Measurements from ENCODE around the gene KCNG3.

Gene KCNG3

GRCh38 chr2:42495234-42495581 lies 1.4 kb upstream of the KCNG3 start:
- Mint-ChIP-seq H3K9me3 (no peaks in the 10 kb centered on the region), H3K4me3 (peak overlapping the region; percentile 91 to 93), H3K4me1 (peaks cover 15% of the 10 kb centered on the region), H3K27me3 (peaks cover 12% of the 10 kb centered on the region), H3K27ac (no peak overlapping the region)
- no peak for DNase-seq
- ATAC-seq = no peak

- H3K27ac Mint-ChIP-seq = no peak overlapping the region
- peak; percentile 67 for ATAC-seq
- DNase-seq = peak; percentile 69 to 79
- peaks cover 15% of the 10 kb centered on the region for H3K4me1 Mint-ChIP-seq
- no peaks in the 10 kb centered on the region for H3K9me3 Mint-ChIP-seq
- peak overlapping the region; percentile 91 to 93 for H3K4me3 Mint-ChIP-seq
- peaks cover 12% of the 10 kb centered on the region for H3K27me3 Mint-ChIP-seq
Observed at GRCh38 chr2:42494355-42495233, 812 bp upstream of the KCNG3 start.

- ATAC-seq = peak; percentile 54
- H3K27ac Mint-ChIP-seq = no peak overlapping the region
Observed at GRCh38 chr2:42492691-42493467, 903 bp downstream of the KCNG3 start.

GRCh38 chr2:42488297-42488696 lies 5.5 kb downstream of the KCNG3 start:
- H3K4me1 Mint-ChIP-seq = no peaks in the 10 kb centered on the region
- H3K27me3 Mint-ChIP-seq = peaks cover 11% of the 10 kb centered on the region
- H3K4me3 Mint-ChIP-seq = no peak overlapping the region
- DNase-seq (no peak), ATAC-seq (no peak)
- no peak overlapping the region for H3K27ac Mint-ChIP-seq
- no peaks in the 10 kb centered on the region for H3K9me3 Mint-ChIP-seq

More at GRCh38 chr2:42492691-42493467, 903 bp downstream of the KCNG3 start:
- Mint-ChIP-seq H3K4me3 (peak overlapping the region; percentile 72 to 76), H3K9me3 (no peaks in the 10 kb centered on the region), H3K27me3 (peaks cover 12% of the 10 kb centered on the region), H3K4me1 (peaks cover 15% of the 10 kb centered on the region)
- peak; percentile 59 to 63 for DNase-seq

- Mint-ChIP-seq H3K9me3 (no peaks in the 10 kb centered on the region), H3K27ac (no peak overlapping the region), H3K27me3 (no peaks in the 10 kb centered on the region), H3K4me3 (no peak overlapping the region), H3K4me1 (no peaks in the 10 kb centered on the region)
- no peak for DNase-seq
- ATAC-seq = no peak
Observed at GRCh38 chr2:42486145-42486906, 7.5 kb downstream of the KCNG3 start.

- Mint-ChIP-seq H3K4me3 (no peak overlapping the region), H3K27ac (no peak overlapping the region), H3K9me3 (no peaks in the 10 kb centered on the region), H3K4me1 (no peaks in the 10 kb centered on the region), H3K27me3 (no peaks in the 10 kb centered on the region)
- DNase-seq (no peak), ATAC-seq (no peak)
Observed at GRCh38 chr2:42480402-42480801, 13.4 kb downstream of the KCNG3 start.

GRCh38 chr2:42474765-42475454 lies 18.9 kb downstream of the KCNG3 start:
- DNase-seq (no peak), ATAC-seq (no peak)
- H3K4me3 Mint-ChIP-seq = no peak overlapping the region
- no peaks in the 10 kb centered on the region for H3K4me1 Mint-ChIP-seq
- H3K27me3 Mint-ChIP-seq = no peaks in the 10 kb centered on the region
- no peaks in the 10 kb centered on the region for H3K9me3 Mint-ChIP-seq
- H3K27ac Mint-ChIP-seq = no peak overlapping the region

GRCh38 chr2:42470706-42471105 lies 23.1 kb downstream of the KCNG3 start:
- no peak for DNase-seq
- ATAC-seq = no peak
- Mint-ChIP-seq H3K9me3 (no peaks in the 10 kb centered on the region), H3K4me3 (no peak overlapping the region), H3K27ac (peak overlapping the region; percentile 34 to 81), H3K4me1 (no peaks in the 10 kb centered on the region), H3K27me3 (no peaks in the 10 kb centered on the region)

- DNase-seq (no peak), ATAC-seq (no peak)
- H3K27me3 Mint-ChIP-seq = no peaks in the 10 kb centered on the region
Observed at GRCh38 chr2:42464631-42465030, 29.2 kb downstream of the KCNG3 start.

GRCh38 chr2:42463570-42463969 lies 30.2 kb downstream of the KCNG3 start:
- Mint-ChIP-seq H3K27me3 (no peaks in the 10 kb centered on the region), H3K4me1 (no peaks in the 10 kb centered on the region), H3K27ac (peak overlapping the region in 1 of 2 donors; percentile 75), H3K4me3 (no peak overlapping the region), H3K9me3 (no peaks in the 10 kb centered on the region)
- ATAC-seq (no peak), DNase-seq (no peak)

More at GRCh38 chr2:42464631-42465030, 29.2 kb downstream of the KCNG3 start:
- Mint-ChIP-seq H3K4me3 (no peak overlapping the region), H3K27ac (no peak overlapping the region), H3K9me3 (no peaks in the 10 kb centered on the region), H3K4me1 (no peaks in the 10 kb centered on the region)

- H3K27ac Mint-ChIP-seq = peak overlapping the region in 1 of 2 donors; percentile 51
- H3K9me3 Mint-ChIP-seq = no peaks in the 10 kb centered on the region
- DNase-seq = no peak
- no peak overlapping the region for H3K4me3 Mint-ChIP-seq
- H3K4me1 Mint-ChIP-seq = no peaks in the 10 kb centered on the region
- H3K27me3 Mint-ChIP-seq = peaks cover 6% of the 10 kb centered on the region
- no peak for ATAC-seq
Observed at GRCh38 chr2:42459296-42459695, 34.5 kb downstream of the KCNG3 start.

- H3K27me3 Mint-ChIP-seq = peaks cover 6% of the 10 kb centered on the region
- no peak overlapping the region for H3K27ac Mint-ChIP-seq
- no peaks in the 10 kb centered on the region for H3K4me1 Mint-ChIP-seq
Observed at GRCh38 chr2:42458396-42458795, 35.4 kb downstream of the KCNG3 start.

GRCh38 chr2:42457011-42457410 lies 36.8 kb downstream of the KCNG3 start:
- H3K27ac Mint-ChIP-seq = no peak overlapping the region
- H3K9me3 Mint-ChIP-seq = no peaks in the 10 kb centered on the region
- H3K4me3 Mint-ChIP-seq = no peak overlapping the region
- ATAC-seq (no peak), DNase-seq (no peak)
- H3K27me3 Mint-ChIP-seq = peaks cover 6% of the 10 kb centered on the region
- H3K4me1 Mint-ChIP-seq = no peaks in the 10 kb centered on the region

More at GRCh38 chr2:42458396-42458795, 35.4 kb downstream of the KCNG3 start:
- Mint-ChIP-seq H3K9me3 (no peaks in the 10 kb centered on the region), H3K4me3 (no peak overlapping the region)
- DNase-seq (no peak), ATAC-seq (no peak)

GRCh38 chr2:42456126-42456839 lies 37.5 kb downstream of the KCNG3 start:
- DNase-seq (no peak), ATAC-seq (no peak)
- Mint-ChIP-seq H3K9me3 (no peaks in the 10 kb centered on the region), H3K27me3 (peaks cover 6% of the 10 kb centered on the region), H3K4me1 (no peaks in the 10 kb centered on the region), H3K4me3 (no peak overlapping the region), H3K27ac (no peak overlapping the region)
